ENCODE data around the gene PDCD6IP. TPM values are rescaled to one million over a fixed set of nuclear protein-coding genes. Genes with fewer than 3 reads are reported as not detected.
A peak's percentile ranks its signal among the peaks of the same experiment; 100 is the strongest.

PDCD6IP gene
- total RNA-seq, 2 donors from 2014 or later = 117 to 151 TPM

GRCh38 chr3:33758281-33758680 lies 40.1 kb upstream of the PDCD6IP start:
- Histone ChIP-seq H3K36me3 (no peaks in the 10 kb centered on the region), H3K27me3 (replicated peaks; ENCODE audit: insufficient read depth) (no peaks in the 10 kb centered on the region), H3K27ac (no peak overlapping the region), H3K4me3 (no peak overlapping the region), H3K4me1 (ENCODE audit: control insufficient read depth in 1 of 2, low read depth in 2 of 2) (no peaks in the 10 kb centered on the region), H3K9me3 (peaks cover 9% of the 10 kb centered on the region)
- ATAC-seq (ENCODE audit: insufficient number of reproducible peaks, low FRiP score, low read depth) = no peak
- TF ChIP-seq, protein P1, sequence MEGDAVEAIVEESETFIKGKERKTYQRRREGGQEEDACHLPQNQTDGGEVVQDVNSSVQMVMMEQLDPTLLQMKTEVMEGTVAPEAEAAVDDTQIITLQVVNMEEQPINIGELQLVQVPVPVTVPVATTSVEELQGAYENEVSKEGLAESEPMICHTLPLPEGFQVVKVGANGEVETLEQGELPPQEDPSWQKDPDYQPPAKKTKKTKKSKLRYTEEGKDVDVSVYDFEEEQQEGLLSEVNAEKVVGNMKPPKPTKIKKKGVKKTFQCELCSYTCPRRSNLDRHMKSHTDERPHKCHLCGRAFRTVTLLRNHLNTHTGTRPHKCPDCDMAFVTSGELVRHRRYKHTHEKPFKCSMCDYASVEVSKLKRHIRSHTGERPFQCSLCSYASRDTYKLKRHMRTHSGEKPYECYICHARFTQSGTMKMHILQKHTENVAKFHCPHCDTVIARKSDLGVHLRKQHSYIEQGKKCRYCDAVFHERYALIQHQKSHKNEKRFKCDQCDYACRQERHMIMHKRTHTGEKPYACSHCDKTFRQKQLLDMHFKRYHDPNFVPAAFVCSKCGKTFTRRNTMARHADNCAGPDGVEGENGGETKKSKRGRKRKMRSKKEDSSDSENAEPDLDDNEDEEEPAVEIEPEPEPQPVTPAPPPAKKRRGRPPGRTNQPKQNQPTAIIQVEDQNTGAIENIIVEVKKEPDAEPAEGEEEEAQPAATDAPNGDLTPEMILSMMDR (IDR thresholded peaks at IDR 0.05) = no peak
- DNase-seq (ENCODE audit: low spot score) = no peak

DNA sequence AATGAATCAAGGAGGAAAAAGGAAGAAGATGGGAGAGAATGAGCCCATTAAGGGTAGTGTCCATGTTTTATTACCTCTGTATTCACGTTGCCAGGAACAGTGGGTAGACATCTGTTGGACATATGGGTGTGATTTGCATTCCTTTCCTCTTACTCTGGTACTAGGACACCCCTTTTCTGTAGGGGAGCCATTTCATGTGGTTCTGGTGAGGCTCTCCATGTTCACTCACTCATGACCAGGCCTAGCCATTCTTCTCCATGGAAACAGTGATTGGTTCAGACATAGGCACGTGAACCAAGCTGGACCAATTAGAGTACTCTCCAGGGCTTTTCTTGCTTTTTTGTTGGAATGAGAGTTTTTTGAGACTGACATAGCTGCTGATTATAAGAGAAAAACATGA lies 39.6 kb upstream of the PDCD6IP start:
- TF ChIP-seq, protein P1 (IDR thresholded peaks at IDR 0.05) = no peak
- ATAC-seq (ENCODE audit: insufficient number of reproducible peaks, low FRiP score, low read depth) (no peak), DNase-seq (ENCODE audit: low spot score) (no peak)
- no peak overlapping the region for H3K4me3 ChIP-seq
- H3K27me3 ChIP-seq (replicated peaks; ENCODE audit: insufficient read depth) = no peaks in the 10 kb centered on the region
- no peaks in the 10 kb centered on the region for H3K36me3 ChIP-seq
- H3K4me1 ChIP-seq (ENCODE audit: control insufficient read depth in 1 of 2, low read depth in 2 of 2) = no peaks in the 10 kb centered on the region
- H3K9me3 ChIP-seq = peaks cover 8% of the 10 kb centered on the region
- H3K27ac ChIP-seq = no peak overlapping the region

DNA sequence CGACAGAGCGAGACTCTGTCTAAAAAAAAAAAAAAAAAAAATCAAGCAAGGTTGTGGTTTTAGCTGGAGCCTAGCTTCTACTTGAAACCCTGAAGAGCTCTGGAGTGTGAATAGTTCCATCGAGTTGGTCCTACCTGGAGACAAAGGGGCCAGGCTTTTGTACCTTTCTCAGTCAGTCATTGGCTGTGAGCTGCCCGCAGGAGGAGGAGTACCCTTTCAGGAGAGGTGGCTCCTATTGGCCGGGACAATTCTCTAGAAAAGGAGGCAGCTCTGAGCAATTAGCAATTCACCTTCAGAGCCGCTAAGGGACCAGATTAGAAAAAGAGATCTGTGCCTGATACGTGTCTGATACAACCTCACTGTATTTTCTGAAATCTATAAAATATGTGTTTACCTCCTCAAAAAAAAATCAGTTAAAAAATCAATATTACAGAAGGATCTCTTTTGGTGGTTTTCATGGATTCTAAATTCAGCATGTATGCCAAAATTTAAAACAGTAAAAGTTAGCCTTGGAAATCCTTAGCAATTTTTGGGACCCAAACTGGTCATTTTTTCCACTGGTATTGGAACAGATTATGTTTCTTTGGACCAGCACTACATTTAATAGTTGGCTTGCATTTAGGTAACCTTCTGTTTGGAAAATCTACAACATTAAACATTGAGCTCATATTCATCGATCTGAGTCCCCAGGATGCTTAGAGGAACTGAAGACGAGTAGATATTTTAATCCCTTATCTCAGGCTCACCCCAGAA lies 29.7 kb upstream of the PDCD6IP start:
- H3K9me3 ChIP-seq = no peaks in the 10 kb centered on the region
- TF ChIP-seq, protein P1 (IDR thresholded peaks at IDR 0.05) = no peak
- H3K4me3 ChIP-seq = no peak overlapping the region
- H3K4me1 ChIP-seq (ENCODE audit: control insufficient read depth in 1 of 2, low read depth in 2 of 2) = peaks cover 0 to 8% of the 10 kb centered on the region in 2 donors
- no peaks in the 10 kb centered on the region for H3K27me3 ChIP-seq (replicated peaks; ENCODE audit: insufficient read depth)
- H3K27ac ChIP-seq = no peak overlapping the region
- ATAC-seq (ENCODE audit: insufficient number of reproducible peaks, low FRiP score, low read depth) = peak; percentile 55
- DNase-seq (ENCODE audit: low spot score) = no peak
- no peaks in the 10 kb centered on the region for H3K36me3 ChIP-seq

DNA sequence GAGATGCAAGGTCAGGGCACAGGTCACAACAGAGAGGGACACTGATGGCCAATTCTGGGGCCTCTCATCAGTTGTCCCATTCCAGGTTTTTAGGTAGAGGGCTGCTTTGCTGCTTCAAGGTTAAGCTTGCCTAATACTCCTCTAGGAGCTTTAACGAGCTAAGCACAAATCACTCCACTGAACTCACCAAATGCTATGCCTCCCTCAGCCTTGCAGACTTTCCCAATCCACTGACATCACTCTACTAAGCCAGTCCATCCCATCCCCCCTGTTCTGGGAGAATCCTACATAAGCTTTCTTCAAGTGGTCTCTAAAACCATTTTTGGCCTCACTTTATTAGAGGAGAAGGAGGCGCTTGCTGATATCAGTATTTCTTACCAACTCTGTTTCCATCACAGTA lies 24.8 kb upstream of the PDCD6IP start:
- Histone ChIP-seq H3K27ac (no peak overlapping the region), H3K4me1 (ENCODE audit: control insufficient read depth in 1 of 2, low read depth in 2 of 2) (peaks cover 0 to 8% of the 10 kb centered on the region in 2 donors), H3K9me3 (no peaks in the 10 kb centered on the region), H3K36me3 (no peaks in the 10 kb centered on the region), H3K27me3 (replicated peaks; ENCODE audit: insufficient read depth) (no peaks in the 10 kb centered on the region), H3K4me3 (no peak overlapping the region)
- TF ChIP-seq, protein P1 (IDR thresholded peaks at IDR 0.05) = no peak
- no peak for DNase-seq (ENCODE audit: low spot score)
- no peak for ATAC-seq (ENCODE audit: insufficient number of reproducible peaks, low FRiP score, low read depth)

DNA sequence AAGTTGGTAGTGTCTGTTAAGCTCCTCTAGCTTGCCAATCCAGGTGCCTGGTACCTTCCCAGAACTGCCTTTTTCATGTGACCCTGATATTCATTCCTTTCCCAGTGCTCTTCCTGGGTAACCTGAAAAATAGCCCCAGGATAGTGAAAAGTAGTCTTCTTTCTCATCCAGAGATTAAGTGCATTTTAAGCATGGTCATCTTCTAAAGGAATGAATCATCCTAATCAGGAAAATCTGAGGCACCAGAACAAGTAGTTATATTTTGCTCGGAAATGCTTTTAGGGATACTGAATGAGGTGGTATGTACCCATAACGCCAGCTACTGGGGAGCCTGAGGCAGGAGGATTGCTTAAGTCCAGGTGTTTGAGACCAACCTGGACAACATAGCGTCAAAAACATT lies 23.1 kb upstream of the PDCD6IP start:
- DNase-seq (ENCODE audit: low spot score) (no peak), ATAC-seq (ENCODE audit: insufficient number of reproducible peaks, low FRiP score, low read depth) (no peak)
- TF ChIP-seq, protein P1 (IDR thresholded peaks at IDR 0.05) = no peak
- H3K36me3 ChIP-seq = no peaks in the 10 kb centered on the region
- H3K27ac ChIP-seq = no peak overlapping the region
- H3K4me1 ChIP-seq (ENCODE audit: control insufficient read depth in 1 of 2, low read depth in 2 of 2) = peaks cover 0 to 9% of the 10 kb centered on the region in 2 donors
- no peaks in the 10 kb centered on the region for H3K27me3 ChIP-seq (replicated peaks; ENCODE audit: insufficient read depth)
- H3K9me3 ChIP-seq = no peaks in the 10 kb centered on the region
- no peak overlapping the region for H3K4me3 ChIP-seq
